Stimulated activated naive B cell treated with anti-CD40 and anti-IgM and Interleukin-4, amounts not matched to agents 10 μg/mL and 1 μg/mL and 100 μg/mL, for 72 hours (primary cell): Measurements from ENCODE around the gene TFF3.
A peak's percentile ranks its signal among the peaks of the same experiment; 100 is the strongest.

Source experiments
- ATAC-seq, 2 donors: fragments of 150-1000 bp; cut with Tn5 transposase; replicated peaks; 2 replicates each; pipeline ENCODE4 v1.10.0; 2021; ENCODE audit warnings: moderate library complexity in 1 of 2
- DNase-seq: peaks from one replicate; pipeline ENCODE4 v3.0.0; 2021
- H3K27ac Mint-ChIP-seq: one replicate; pipeline ENCODE4 v1.8.0; 2022; ENCODE audit warnings: mild to moderate bottlenecking, mixed read lengths
- H3K27me3 Mint-ChIP-seq, 2 donors: one replicate each; pipeline ENCODE4 v1.8.0; 2022; ENCODE audit warnings: mixed read lengths in 2 of 2
- H3K36me3 Mint-ChIP-seq, 2 donors: one replicate each; pipeline ENCODE4 v1.8.0; 2022; ENCODE audit warnings: mixed read lengths in 2 of 2, mild to moderate bottlenecking in 1 of 2
- H3K4me1 Mint-ChIP-seq, 2 donors: one replicate each; pipeline ENCODE4 v1.8.0; 2022; ENCODE audit warnings: mixed read lengths in 2 of 2, mild to moderate bottlenecking in 1 of 2
- H3K4me3 Mint-ChIP-seq, 2 donors: one replicate each; pipeline ENCODE4 v1.8.0; 2022; ENCODE audit warnings: mild to moderate bottlenecking in 2 of 2, mixed read lengths in 2 of 2, moderate library complexity in 1 of 2
- H3K9me3 Mint-ChIP-seq, 2 donors: one replicate each; pipeline ENCODE4 v1.8.0; 2022; ENCODE audit warnings: mixed read lengths in 2 of 2, mild to moderate bottlenecking in 1 of 2

The TFF3 gene

GRCh38 chr21:42321231-42321630 is 6.0 kb upstream of the TFF3 start:
- Mint-ChIP-seq H3K27ac (peak overlapping the region; percentile 20), H3K4me3 (no peak overlapping the region), H3K27me3 (peaks cover 20 to 44% of the 10 kb centered on the region in 2 donors), H3K36me3 (no peaks in the 10 kb centered on the region), H3K9me3 (no peaks in the 10 kb centered on the region), H3K4me1 (peaks cover 10 to 33% of the 10 kb centered on the region in 2 donors)
- no peak for DNase-seq
- no peak for ATAC-seq

- Mint-ChIP-seq H3K4me3 (no peak overlapping the region), H3K4me1 (peaks cover 10 to 33% of the 10 kb centered on the region in 2 donors), H3K36me3 (no peaks in the 10 kb centered on the region), H3K9me3 (no peaks in the 10 kb centered on the region), H3K27me3 (peaks cover 19 to 44% of the 10 kb centered on the region in 2 donors), H3K27ac (peak overlapping the region; percentile 38)
- ATAC-seq (no peak), DNase-seq (no peak)
Measured at GRCh38 chr21:42320791-42321190, 5.6 kb upstream of the TFF3 start.

- no peaks in the 10 kb centered on the region for H3K9me3 Mint-ChIP-seq
- H3K27me3 Mint-ChIP-seq, result peaks cover 15 to 36% of the 10 kb centered on the region in 2 donors
- no peaks in the 10 kb centered on the region for H3K36me3 Mint-ChIP-seq
- DNase-seq (no peak), ATAC-seq (peak; percentile 20 to 33)
- H3K4me3 Mint-ChIP-seq, result peak overlapping the region in 1 of 2 donors; percentile 57
- H3K27ac Mint-ChIP-seq, result peak overlapping the region; percentile 79
- H3K4me1 Mint-ChIP-seq, result peaks cover 10 to 33% of the 10 kb centered on the region in 2 donors
Measured at GRCh38 chr21:42319851-42320572, 4.8 kb upstream of the TFF3 start.

- Mint-ChIP-seq H3K4me1 (peaks cover 10 to 33% of the 10 kb centered on the region in 2 donors), H3K36me3 (no peaks in the 10 kb centered on the region), H3K9me3 (no peaks in the 10 kb centered on the region), H3K27ac (peak overlapping the region; percentile 79), H3K27me3 (peaks cover 12 to 30% of the 10 kb centered on the region in 2 donors), H3K4me3 (peak overlapping the region; percentile 7 to 57)
- ATAC-seq (peak; percentile 92 to 95), DNase-seq (peak; percentile 48)
Measured at GRCh38 chr21:42319376-42319775, 4.2 kb upstream of the TFF3 start.

GRCh38 chr21:42317826-42318746 is 2.9 kb upstream of the TFF3 start:
- H3K27ac Mint-ChIP-seq, result peak overlapping the region; percentile 69
- H3K4me1 Mint-ChIP-seq, result peaks cover 10 to 33% of the 10 kb centered on the region in 2 donors
- H3K4me3 Mint-ChIP-seq, result no peak overlapping the region
- DNase-seq (no peak), ATAC-seq (no peak)
- no peaks in the 10 kb centered on the region for H3K9me3 Mint-ChIP-seq
- no peaks in the 10 kb centered on the region for H3K36me3 Mint-ChIP-seq
- H3K27me3 Mint-ChIP-seq, result peaks cover 9 to 17% of the 10 kb centered on the region in 2 donors

GRCh38 chr21:42317341-42317741 is 2.1 kb upstream of the TFF3 start:
- peaks cover 10 to 33% of the 10 kb centered on the region in 2 donors for H3K4me1 Mint-ChIP-seq
- DNase-seq (no peak), ATAC-seq (no peak)
- no peaks in the 10 kb centered on the region for H3K9me3 Mint-ChIP-seq
- H3K27ac Mint-ChIP-seq, result no peak overlapping the region
- no peak overlapping the region for H3K4me3 Mint-ChIP-seq
- H3K36me3 Mint-ChIP-seq, result no peaks in the 10 kb centered on the region
- peaks cover 5 to 11% of the 10 kb centered on the region in 2 donors for H3K27me3 Mint-ChIP-seq

- H3K36me3 Mint-ChIP-seq, result no peaks in the 10 kb centered on the region
- DNase-seq (no peak), ATAC-seq (no peak)
- peaks cover 5 to 11% of the 10 kb centered on the region in 2 donors for H3K27me3 Mint-ChIP-seq
- H3K4me1 Mint-ChIP-seq, result peaks cover 10 to 33% of the 10 kb centered on the region in 2 donors
- H3K4me3 Mint-ChIP-seq, result no peak overlapping the region
- no peaks in the 10 kb centered on the region for H3K9me3 Mint-ChIP-seq
- H3K27ac Mint-ChIP-seq, result no peak overlapping the region
Measured at GRCh38 chr21:42316891-42317290, 1.7 kb upstream of the TFF3 start.

- no peaks in the 10 kb centered on the region for H3K36me3 Mint-ChIP-seq
- DNase-seq (no peak), ATAC-seq (no peak)
- H3K4me1 Mint-ChIP-seq, result peaks cover 9 to 26% of the 10 kb centered on the region in 2 donors
- peaks cover 3 to 10% of the 10 kb centered on the region in 2 donors for H3K27me3 Mint-ChIP-seq
- no peaks in the 10 kb centered on the region for H3K9me3 Mint-ChIP-seq
- no peak overlapping the region for H3K4me3 Mint-ChIP-seq
- H3K27ac Mint-ChIP-seq, result no peak overlapping the region
Measured at GRCh38 chr21:42314616-42315295, 453 bp downstream of the TFF3 start.

- peaks cover 6 to 21% of the 10 kb centered on the region in 2 donors for H3K27me3 Mint-ChIP-seq
- H3K36me3 Mint-ChIP-seq, result no peaks in the 10 kb centered on the region
- H3K4me3 Mint-ChIP-seq, result no peak overlapping the region
- ATAC-seq (no peak), DNase-seq (no peak)
- no peak overlapping the region for H3K27ac Mint-ChIP-seq
- H3K9me3 Mint-ChIP-seq, result no peaks in the 10 kb centered on the region
- H3K4me1 Mint-ChIP-seq, result peaks cover 2 to 21% of the 10 kb centered on the region in 2 donors
Measured at GRCh38 chr21:42313501-42313969, 1.7 kb downstream of the TFF3 start.

GRCh38 chr21:42312626-42313104 is 2.5 kb downstream of the TFF3 start:
- H3K27ac Mint-ChIP-seq, result no peak overlapping the region
- no peak overlapping the region for H3K4me3 Mint-ChIP-seq
- ATAC-seq, result no peak
- H3K4me1 Mint-ChIP-seq, result peaks cover 0 to 13% of the 10 kb centered on the region in 2 donors
- peaks cover 14 to 30% of the 10 kb centered on the region in 2 donors for H3K27me3 Mint-ChIP-seq
- DNase-seq, result no peak
- H3K9me3 Mint-ChIP-seq, result no peaks in the 10 kb centered on the region
- no peaks in the 10 kb centered on the region for H3K36me3 Mint-ChIP-seq

- no peak overlapping the region for H3K4me3 Mint-ChIP-seq
- H3K27me3 Mint-ChIP-seq, result peaks cover 16 to 33% of the 10 kb centered on the region in 2 donors
- no peak for DNase-seq
- no peaks in the 10 kb centered on the region for H3K36me3 Mint-ChIP-seq
- H3K4me1 Mint-ChIP-seq, result peaks cover 0 to 10% of the 10 kb centered on the region in 2 donors
- ATAC-seq, result no peak
- no peak overlapping the region for H3K27ac Mint-ChIP-seq
- no peaks in the 10 kb centered on the region for H3K9me3 Mint-ChIP-seq
Measured at GRCh38 chr21:42311816-42312625, 3.2 kb downstream of the TFF3 start.

- peaks cover 23 to 41% of the 10 kb centered on the region in 2 donors for H3K27me3 Mint-ChIP-seq
- no peaks in the 10 kb centered on the region for H3K36me3 Mint-ChIP-seq
- H3K4me1 Mint-ChIP-seq, result peaks cover 0 to 7% of the 10 kb centered on the region in 2 donors
Measured at GRCh38 chr21:42311160-42311559, 4.0 kb downstream of the TFF3 start.

GRCh38 chr21:42310411-42311001 is 4.7 kb downstream of the TFF3 start:
- DNase-seq (no peak), ATAC-seq (no peak)
- peaks cover 27 to 45% of the 10 kb centered on the region in 2 donors for H3K27me3 Mint-ChIP-seq
- H3K4me3 Mint-ChIP-seq, result no peak overlapping the region
- no peaks in the 10 kb centered on the region for H3K36me3 Mint-ChIP-seq
- H3K27ac Mint-ChIP-seq, result no peak overlapping the region
- no peaks in the 10 kb centered on the region for H3K9me3 Mint-ChIP-seq
- peaks cover 0 to 7% of the 10 kb centered on the region in 2 donors for H3K4me1 Mint-ChIP-seq

More at GRCh38 chr21:42311160-42311559, 4.0 kb downstream of the TFF3 start:
- H3K9me3 Mint-ChIP-seq, result no peaks in the 10 kb centered on the region
- H3K4me3 Mint-ChIP-seq, result no peak overlapping the region
- ATAC-seq, result no peak
- no peak for DNase-seq
- H3K27ac Mint-ChIP-seq, result no peak overlapping the region
